Measurements from ENCODE around the gene SEC23IP.

GRCh38 chr10:119945805-119946204 lies 53.3 kb downstream of the SEC23IP start:
- TF ChIP-seq CTCF (IDR thresholded peaks at IDR 0.05), result no peak
- no peak for TF ChIP-seq POLR2A (IDR thresholded peaks at IDR 0.05)
